Activated CD4-positive, CD25-positive, alpha-beta regulatory T cell treated with anti-CD3 and anti-CD28 coated beads, Interleukin-2, amount 50 U/mL, for 72 hours (primary cell): ENCODE data around the gene DMRT1.
"Not testable (repeated sequence)": the region's sequence is repeated elsewhere in the genome, so short reads cannot be mapped to it uniquely, and the experiment has no call there.

Source experiments
- DNase-seq: peaks from one replicate; pipeline ENCODE4 v3.0.0; 2021

Gene DMRT1

GRCh38 chr9:861525-861924 lies 20.0 kb downstream of the DMRT1 start:
- DNase-seq, result not testable (repeated sequence)

GRCh38 chr9:875119-875962 lies 33.8 kb downstream of the DMRT1 start:
- no peak for DNase-seq

GRCh38 chr9:876425-876824 lies 34.9 kb downstream of the DMRT1 start:
- no peak for DNase-seq

- no peak for DNase-seq
Observed at GRCh38 chr9:878239-878638, 36.7 kb downstream of the DMRT1 start.

GRCh38 chr9:880725-881124 lies 39.2 kb downstream of the DMRT1 start:
- no peak for DNase-seq

- no peak for DNase-seq
Observed at GRCh38 chr9:882416-882924, 41.0 kb downstream of the DMRT1 start.

- DNase-seq, result no peak
Observed at GRCh38 chr9:883011-883410, 41.5 kb downstream of the DMRT1 start.

- DNase-seq, result no peak
Observed at GRCh38 chr9:886886-887285, 45.4 kb downstream of the DMRT1 start.

GRCh38 chr9:892123-892522 lies 50.6 kb downstream of the DMRT1 start:
- DNase-seq, result no peak

- no peak for DNase-seq
Observed at GRCh38 chr9:893115-893514, 51.6 kb downstream of the DMRT1 start.

GRCh38 chr9:893843-894420 lies 52.4 kb downstream of the DMRT1 start:
- DNase-seq, result peak; percentile 65

- no peak for DNase-seq
Observed at GRCh38 chr9:899440-900184, 58.1 kb downstream of the DMRT1 start.

GRCh38 chr9:903886-904285 lies 62.4 kb downstream of the DMRT1 start:
- no peak for DNase-seq

GRCh38 chr9:905906-906305 lies 64.4 kb downstream of the DMRT1 start:
- DNase-seq, result no peak

- DNase-seq, result no peak
Observed at GRCh38 chr9:908536-909205, 67.2 kb downstream of the DMRT1 start.

GRCh38 chr9:911005-911404 lies 69.5 kb downstream of the DMRT1 start:
- no peak for DNase-seq

- no peak for DNase-seq
Observed at GRCh38 chr9:912776-913175, 71.3 kb downstream of the DMRT1 start.

- not testable (repeated sequence) for DNase-seq
Observed at GRCh38 chr9:913526-913925, 72.0 kb downstream of the DMRT1 start.

GRCh38 chr9:917730-918129 lies 76.2 kb downstream of the DMRT1 start:
- DNase-seq, result no peak

GRCh38 chr9:920927-921326 lies 79.4 kb downstream of the DMRT1 start:
- DNase-seq, result no peak

- no peak for DNase-seq
Observed at GRCh38 chr9:922171-922570, 80.7 kb downstream of the DMRT1 start.

- DNase-seq, result no peak
Observed at GRCh38 chr9:922731-923130, 81.2 kb downstream of the DMRT1 start.

GRCh38 chr9:926976-927375 lies 85.5 kb downstream of the DMRT1 start:
- no peak for DNase-seq
